Erythroblast (primary cell): ENCODE measurements around the gene PSMD6.

ENCODE experiments used
- GATA1 ChIP-seq: IDR thresholded peaks from 2 replicates; pipeline ENCODE4 v1.6.1; 2011; ENCODE audit warnings: low read depth, mild to moderate bottlenecking, control low read depth, low read length, moderate library complexity
- POLR2A ChIP-seq: IDR thresholded peaks from 2 replicates; pipeline ENCODE4 v1.6.1; 2011; ENCODE audit warnings: mild to moderate bottlenecking, low read length

DNA sequence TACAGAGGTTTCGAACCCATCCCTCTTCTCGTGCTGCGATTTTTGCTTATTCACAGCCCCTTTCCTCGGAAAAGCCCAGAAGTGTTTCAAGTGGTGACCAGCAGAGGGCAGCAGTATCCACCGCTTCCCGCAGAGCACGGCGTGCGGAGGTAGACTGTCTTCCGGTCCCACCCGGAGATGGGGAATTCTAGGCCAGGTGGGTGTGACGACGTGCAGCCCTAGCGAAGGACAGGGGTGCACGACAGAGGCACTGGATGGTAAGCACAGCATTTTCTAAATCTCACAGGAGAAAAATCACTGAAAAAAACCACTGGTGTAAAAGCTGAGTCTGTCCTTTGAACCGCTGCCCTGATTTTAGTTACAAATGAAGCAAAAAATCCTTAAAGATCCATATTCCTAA is 7.4 kb upstream of the PSMD6 start:
- TF ChIP-seq POLR2A (no peak), GATA1 (no peak)
